Suprapubic skin (tissue), 3 donors: ENCODE data around the gene PTPRD.

Experiments used
- POLR2A ChIP-seq, 2 donors: fragments of 450-650 bp; IDR thresholded peaks; one replicate each; pipeline ENCODE4 v1.6.1; 2017; ENCODE audit warnings: antibody characterized with exemption in 2 of 2, mild to moderate bottlenecking in 2 of 2, moderate library complexity in 2 of 2
- TF ChIP-seq, protein P1 (sequence below), 2 donors: fragments of 200-600 bp in 1 of 2; fragments of 450-650 bp in 1 of 2; sonication (generic) in 1 of 2; IDR thresholded peaks; one replicate each; pipeline ENCODE4 v1.5.1; 2016 to 2019; ENCODE audit warnings: antibody characterized with exemption in 2 of 2, mild to moderate bottlenecking in 1 of 2, moderate library complexity in 1 of 2

DNA sequence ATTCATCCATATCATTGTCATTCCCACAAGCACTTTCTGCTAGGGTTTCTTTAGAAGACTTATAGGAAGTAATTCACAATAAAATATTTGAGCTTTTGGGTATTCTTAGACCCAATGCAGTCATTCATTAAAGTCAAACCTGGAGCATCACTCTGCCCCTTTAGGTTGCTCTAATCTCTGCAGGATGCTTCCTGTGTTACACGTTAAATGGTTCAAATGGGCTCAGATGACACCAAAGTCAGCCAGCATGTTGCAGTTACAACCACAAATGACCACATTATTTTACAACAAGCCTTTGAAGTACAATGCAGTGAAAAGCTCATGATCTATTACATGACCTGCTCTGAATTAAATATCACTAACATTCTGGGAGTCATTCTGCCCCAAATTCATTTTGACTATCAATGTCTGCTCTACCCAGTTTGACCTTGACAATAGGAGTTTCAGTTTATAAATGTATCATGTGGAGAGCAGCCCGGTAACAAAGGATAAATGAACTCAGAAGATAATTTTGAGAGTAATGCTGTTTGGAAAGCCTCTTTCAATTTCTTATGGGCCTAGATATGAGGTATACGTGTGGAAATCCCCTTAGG, 2144.7 kb downstream of the PTPRD start:
- no peak for TF ChIP-seq POLR2A (IDR thresholded peaks at IDR 0.05)
- TF ChIP-seq, protein P1, sequence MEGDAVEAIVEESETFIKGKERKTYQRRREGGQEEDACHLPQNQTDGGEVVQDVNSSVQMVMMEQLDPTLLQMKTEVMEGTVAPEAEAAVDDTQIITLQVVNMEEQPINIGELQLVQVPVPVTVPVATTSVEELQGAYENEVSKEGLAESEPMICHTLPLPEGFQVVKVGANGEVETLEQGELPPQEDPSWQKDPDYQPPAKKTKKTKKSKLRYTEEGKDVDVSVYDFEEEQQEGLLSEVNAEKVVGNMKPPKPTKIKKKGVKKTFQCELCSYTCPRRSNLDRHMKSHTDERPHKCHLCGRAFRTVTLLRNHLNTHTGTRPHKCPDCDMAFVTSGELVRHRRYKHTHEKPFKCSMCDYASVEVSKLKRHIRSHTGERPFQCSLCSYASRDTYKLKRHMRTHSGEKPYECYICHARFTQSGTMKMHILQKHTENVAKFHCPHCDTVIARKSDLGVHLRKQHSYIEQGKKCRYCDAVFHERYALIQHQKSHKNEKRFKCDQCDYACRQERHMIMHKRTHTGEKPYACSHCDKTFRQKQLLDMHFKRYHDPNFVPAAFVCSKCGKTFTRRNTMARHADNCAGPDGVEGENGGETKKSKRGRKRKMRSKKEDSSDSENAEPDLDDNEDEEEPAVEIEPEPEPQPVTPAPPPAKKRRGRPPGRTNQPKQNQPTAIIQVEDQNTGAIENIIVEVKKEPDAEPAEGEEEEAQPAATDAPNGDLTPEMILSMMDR (IDR thresholded peaks at IDR 0.05) = no peak
